Hepatocyte (in vitro differentiated cells): ENCODE data around the gene RBM23. TPM values are rescaled to one million over a fixed set of nuclear protein-coding genes. Genes with fewer than 3 reads are reported as not detected.
A peak's percentile ranks its signal among the peaks of the same experiment; 100 is the strongest.

Experiments
- DNase-seq: peaks from one replicate; pipeline ENCODE4 v3.0.0-alpha.2; 2016; ENCODE audit warnings: low spot score
- H2AFZ ChIP-seq: fragments of 200-600 bp; sonication (generic); 2 replicates; pipeline ENCODE4 v1.6.0; 2016; ENCODE audit warnings: antibody characterized with exemption, mild to moderate bottlenecking
- H3K27ac ChIP-seq: fragments of 200-600 bp; sonication (generic); 2 replicates; pipeline ENCODE4 v1.5.1; 2016; ENCODE audit warnings: mild to moderate bottlenecking
- H3K27me3 ChIP-seq: fragments of 200-600 bp; sonication (generic); 2 replicates; pipeline ENCODE4 v1.6.1; 2016
- H3K36me3 ChIP-seq: fragments of 200-600 bp; sonication (generic); replicated peaks from 2 replicates; pipeline ENCODE4 v1.5.1; 2016; ENCODE audit warnings: low read depth; ENCODE audit not compliant: insufficient read depth
- H3K4me1 ChIP-seq: fragments of 200-600 bp; sonication (generic); 2 replicates; pipeline ENCODE4 v1.5.1; 2016; ENCODE audit warnings: mild to moderate bottlenecking, moderate library complexity; ENCODE audit not compliant: insufficient read depth
- H3K4me2 ChIP-seq: fragments of 200-600 bp; sonication (generic); 2 replicates; pipeline ENCODE4 v1.6.0; 2016
- H3K4me3 ChIP-seq: fragments of 200-600 bp; sonication (generic); 2 replicates; pipeline ENCODE4 v1.5.1; 2016; ENCODE audit warnings: mild to moderate bottlenecking
- H3K79me2 ChIP-seq: fragments of 200-600 bp; sonication (generic); 2 replicates; pipeline ENCODE4 v1.6.0; 2017; ENCODE audit warnings: mild to moderate bottlenecking
- H3K9me2 ChIP-seq: fragments of 200-600 bp; sonication (generic); replicated peaks from 2 replicates; pipeline ENCODE4 v1.6.0; 2017; ENCODE audit warnings: mild to moderate bottlenecking; ENCODE audit not compliant: insufficient read depth
- H3K9me3 ChIP-seq: fragments of 200-600 bp; sonication (generic); 2 replicates; pipeline ENCODE4 v1.5.1; 2016; ENCODE audit warnings: low read depth, mild to moderate bottlenecking
- H4K20me1 ChIP-seq: fragments of 200-600 bp; sonication (generic); 2 replicates; pipeline ENCODE4 v1.6.0; 2016; ENCODE audit warnings: mild to moderate bottlenecking; ENCODE audit not compliant: insufficient read depth, poor library complexity, severe bottlenecking
- CTCF ChIP-seq: fragments of 200-600 bp; sonication (generic); IDR thresholded peaks from 2 replicates; pipeline ENCODE4 v1.5.1; 2016; ENCODE audit warnings: antibody characterized with exemption, mild to moderate bottlenecking; ENCODE audit not compliant: poor library complexity
- EZH2 ChIP-seq: fragments of 200-600 bp; sonication (generic); IDR thresholded peaks from 2 replicates; pipeline ENCODE4 v1.6.1; 2016; ENCODE audit warnings: antibody characterized with exemption, mild to moderate bottlenecking, borderline replicate concordance
- EZH2phosphoT487 ChIP-seq: fragments of 200-600 bp; sonication (generic); IDR thresholded peaks from one replicate; pipeline ENCODE4 v1.6.1; 2018; ENCODE audit warnings: antibody characterized with exemption, mild to moderate bottlenecking, low read depth, moderate library complexity; ENCODE audit not compliant: unreplicated experiment, severe bottlenecking
- WGBS: methylation state at CpG from one replicate; pipeline ENCODE4 v1.1.6; 2016; ENCODE audit warnings: low lambda C conversion rate; ENCODE audit errors: missing lambda C conversion rate; 5-methylcytosine and 5-hydroxymethylcytosine counted together
- polyA plus RNA-seq: library from polyadenylated mRNA; unstranded; fragments of >200 nt; fragmentation: Nextera tagmentation; extraction: Ambion mirVana; gene quantifications from 2 replicates; pipeline ENCODE4 v1.2.1, GENCODE V29; 2016
- total RNA-seq: library from RNA; depleted of rRNA; stranded (reverse); fragments of >200 nt; gene quantifications from 2 replicates; pipeline ENCODE4 v1.2.3, GENCODE V29; 2014

RBM23 gene
- total and polyA plus RNA-seq, 2 experiments from 2014 or later, result 74.1 to 236 TPM

GRCh38 chr14:22847661-22848341, 71.1 kb downstream of the RBM23 start:
- WGBS, result 62% methylated on average over 14 of the region's 14 CpGs
- TF ChIP-seq CTCF (no peak), EZH2 (no peak), EZH2phosphoT487 (no peak)
- no peaks in the 10 kb centered on the region for H3K9me3 ChIP-seq

GRCh38 chr14:22846811-22847307, 72.1 kb downstream of the RBM23 start:
- peak overlapping the region; percentile 67 for H3K4me2 ChIP-seq

More at GRCh38 chr14:22847661-22848341, 71.1 kb downstream of the RBM23 start:
- peak; percentile 53 for DNase-seq
- Histone ChIP-seq H2AFZ (no peak overlapping the region), H3K79me2 (no peaks in the 10 kb centered on the region), H3K4me3 (no peak overlapping the region), H3K36me3 (no peaks in the 10 kb centered on the region), H3K4me1 (peaks cover 50% of the 10 kb centered on the region), H4K20me1 (no peaks in the 10 kb centered on the region), H3K27me3 (no peaks in the 10 kb centered on the region), H3K4me2 (peak overlapping the region; percentile 67), H3K9me2 (no peaks in the 10 kb centered on the region), H3K27ac (peak overlapping the region; percentile 99)

GRCh38 chr14:22845821-22846625, 72.9 kb downstream of the RBM23 start:
- peak overlapping the region; percentile 99 for H3K27ac ChIP-seq
- no peak overlapping the region for H3K4me3 ChIP-seq
- whole genome bisulfite sequencing, result 96% methylated on average over 23 of the region's 26 CpGs
- no peaks in the 10 kb centered on the region for H3K36me3 ChIP-seq
- no peaks in the 10 kb centered on the region for H3K27me3 ChIP-seq
- no peak overlapping the region for H3K4me2 ChIP-seq
- peaks cover 40% of the 10 kb centered on the region for H3K4me1 ChIP-seq
- TF ChIP-seq EZH2 (no peak), EZH2phosphoT487 (no peak), CTCF (no peak)
- DNase-seq, result no peak
- H3K9me3 ChIP-seq, result no peaks in the 10 kb centered on the region
- peaks cover 12% of the 10 kb centered on the region for H3K79me2 ChIP-seq
- H3K9me2 ChIP-seq, result no peaks in the 10 kb centered on the region
- H2AFZ ChIP-seq, result no peak overlapping the region
- H4K20me1 ChIP-seq, result no peaks in the 10 kb centered on the region

More at GRCh38 chr14:22846811-22847307, 72.1 kb downstream of the RBM23 start:
- WGBS, result 91% methylated on average over 10 of the region's 11 CpGs
- no peak overlapping the region for H2AFZ ChIP-seq
- no peaks in the 10 kb centered on the region for H4K20me1 ChIP-seq
- TF ChIP-seq EZH2phosphoT487, result no peak
- no peak for TF ChIP-seq CTCF
- no peak for TF ChIP-seq EZH2
- H3K9me2 ChIP-seq, result no peaks in the 10 kb centered on the region
- no peak overlapping the region for H3K4me3 ChIP-seq
- no peaks in the 10 kb centered on the region for H3K36me3 ChIP-seq
- peaks cover 42% of the 10 kb centered on the region for H3K4me1 ChIP-seq
- DNase-seq, result no peak
- H3K27ac ChIP-seq, result peak overlapping the region; percentile 99
- H3K9me3 ChIP-seq, result no peaks in the 10 kb centered on the region
- H3K27me3 ChIP-seq, result no peaks in the 10 kb centered on the region
- peaks cover 4% of the 10 kb centered on the region for H3K79me2 ChIP-seq
